Stimulated activated CD4-positive, alpha-beta T cell treated with anti-CD3 and anti-CD28 coated beads, TNF-alpha, amount 100 ng/mL, for 1 hour (primary cell): ENCODE measurements around the gene DNMBP.
"Not testable (repeated sequence)": the region's sequence is repeated elsewhere in the genome, so short reads cannot be mapped to it uniquely, and the experiment has no call there.

Experiments
- DNase-seq, 3 donors: peaks; one replicate each; pipeline ENCODE4 v3.0.0-alpha.2; 2020; ENCODE audit warnings: low read depth in 3 of 3, low spot score in 1 of 3

Gene DNMBP

DNA sequence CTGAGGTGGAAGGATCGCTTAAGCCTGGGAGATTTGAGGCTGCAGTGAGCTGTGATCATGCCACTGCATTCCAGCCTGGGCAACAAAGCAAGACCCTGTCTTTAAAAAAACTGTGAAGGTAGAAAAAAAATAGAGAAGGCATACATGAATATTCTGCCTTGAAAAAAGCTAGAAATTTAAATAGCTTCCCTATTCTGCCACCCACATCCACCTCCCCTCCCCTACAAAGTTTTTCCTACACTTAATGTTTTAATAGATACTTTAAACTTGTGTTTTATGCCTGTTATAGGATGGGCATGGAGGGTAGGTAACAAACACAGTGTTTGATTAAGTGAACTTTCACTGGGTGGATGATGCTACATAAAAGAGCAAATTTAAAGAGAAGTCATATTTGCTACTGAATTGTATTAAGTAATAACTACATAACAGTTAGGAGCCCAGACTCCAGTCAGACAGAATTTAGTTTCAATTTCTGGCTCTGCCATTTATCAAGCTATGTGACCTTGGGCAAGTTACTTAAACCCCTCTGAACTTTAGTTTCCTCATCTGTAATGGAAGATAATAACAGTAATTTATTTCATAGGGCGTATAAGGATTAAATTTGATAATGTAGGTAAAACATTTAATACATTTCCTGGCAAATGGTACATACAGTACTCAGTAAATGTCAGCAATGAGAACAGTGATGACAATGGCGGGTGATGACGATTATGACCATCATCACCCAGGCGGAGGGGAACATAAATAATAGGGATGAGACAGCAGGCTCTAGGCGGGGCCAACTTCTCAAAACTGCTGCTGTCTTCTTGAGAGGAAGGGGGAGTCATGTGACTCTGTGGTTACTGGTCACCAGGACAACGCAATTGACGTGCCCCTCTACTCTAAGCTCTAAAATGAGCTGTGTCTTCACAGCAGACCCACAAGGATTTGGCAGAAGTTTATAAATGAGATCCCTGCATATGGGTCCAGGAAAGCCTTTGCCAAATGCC lies 15.8 kb downstream of the DNMBP start:
- DNase-seq: peak in 1 of 3 donors; percentile 2

DNA sequence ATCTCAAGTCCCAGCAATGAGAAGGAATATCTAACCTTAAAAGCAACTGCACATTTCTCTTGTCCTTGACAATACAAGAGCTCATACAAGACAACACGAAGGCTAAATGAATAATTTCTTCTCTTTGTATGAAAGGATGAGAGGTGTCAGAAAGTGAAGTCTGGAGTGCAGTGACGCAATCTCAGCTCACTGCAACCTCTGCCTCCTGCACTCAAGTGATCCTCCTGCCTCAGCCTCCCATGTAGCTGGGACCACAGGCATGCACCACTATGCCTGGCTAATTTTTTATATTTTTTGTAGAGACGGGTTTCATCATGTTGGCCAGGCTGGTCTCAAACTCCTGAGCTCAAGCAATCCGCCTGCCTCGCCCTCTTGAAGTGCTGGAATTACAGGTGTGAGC lies 24.1 kb downstream of the DNMBP start:
- not testable (repeated sequence) for DNase-seq

DNA sequence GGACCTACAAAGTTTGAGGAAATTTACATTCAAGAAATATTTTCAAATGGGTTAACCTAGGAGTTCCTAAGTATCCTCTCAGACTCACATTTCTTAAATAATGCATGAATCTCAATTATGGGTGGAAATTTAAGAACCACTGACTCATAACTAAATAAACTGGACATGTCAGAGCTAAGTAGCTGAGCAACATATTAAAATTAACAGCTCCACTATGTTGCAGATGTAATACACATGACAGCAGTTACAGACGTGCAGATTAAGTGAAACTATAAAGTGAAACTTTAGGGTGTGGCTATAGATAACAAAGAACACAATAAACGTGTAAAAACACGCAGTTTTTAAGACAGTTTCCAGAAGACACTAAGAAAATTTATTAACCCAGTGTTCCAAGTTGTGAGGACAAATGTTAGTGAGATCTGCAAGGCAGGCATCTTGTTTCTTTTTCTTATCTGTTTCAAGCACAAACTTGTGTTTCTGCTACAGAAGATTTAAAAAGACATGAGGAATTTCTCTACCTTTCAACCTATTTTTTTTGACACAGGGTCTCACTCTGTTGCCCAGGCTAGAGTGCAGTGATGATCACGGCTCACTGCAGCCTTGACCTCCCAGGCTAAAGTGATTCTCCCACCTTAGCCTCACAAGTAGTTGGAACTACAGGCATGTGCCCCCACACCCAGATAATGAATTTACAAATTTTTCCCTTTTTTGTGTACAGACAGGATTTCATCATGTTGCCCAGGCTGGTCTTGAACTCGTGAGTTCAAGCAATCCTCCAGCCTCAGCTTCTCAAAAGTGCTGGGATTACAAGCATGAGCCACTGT lies 25.3 kb downstream of the DNMBP start:
- DNase-seq: no peak

DNA sequence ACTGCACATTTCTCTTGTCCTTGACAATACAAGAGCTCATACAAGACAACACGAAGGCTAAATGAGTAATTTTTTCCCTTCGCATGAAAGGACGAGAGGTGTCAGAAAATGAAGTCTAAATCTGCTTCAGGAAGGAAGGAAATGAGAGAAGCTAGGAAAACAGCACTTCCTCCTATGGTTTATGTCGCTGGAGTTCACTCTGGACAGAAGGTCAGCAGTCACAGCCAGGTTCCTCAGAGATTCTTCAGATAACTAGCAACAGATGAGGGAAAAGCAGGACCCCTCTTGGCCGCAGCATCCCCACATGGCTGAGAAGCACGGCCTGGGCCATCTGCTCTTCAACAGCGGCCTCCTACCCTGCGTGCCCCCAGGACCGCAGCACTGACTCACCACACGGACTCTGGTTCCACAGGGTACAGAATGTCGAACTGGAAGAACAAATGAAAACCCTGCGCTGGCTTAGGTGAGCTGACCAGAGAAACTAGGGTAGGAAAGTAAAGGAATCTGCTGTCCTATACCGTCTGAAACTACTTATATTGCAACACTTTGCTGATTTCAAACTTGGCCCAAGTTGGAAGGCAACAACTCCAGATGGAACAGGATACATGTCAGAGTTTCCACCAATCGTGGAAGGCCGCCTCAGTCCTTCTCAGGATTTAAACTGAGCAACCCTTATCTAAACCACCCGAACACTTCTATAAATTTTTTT lies 26.3 kb downstream of the DNMBP start:
- no peak for DNase-seq

DNA sequence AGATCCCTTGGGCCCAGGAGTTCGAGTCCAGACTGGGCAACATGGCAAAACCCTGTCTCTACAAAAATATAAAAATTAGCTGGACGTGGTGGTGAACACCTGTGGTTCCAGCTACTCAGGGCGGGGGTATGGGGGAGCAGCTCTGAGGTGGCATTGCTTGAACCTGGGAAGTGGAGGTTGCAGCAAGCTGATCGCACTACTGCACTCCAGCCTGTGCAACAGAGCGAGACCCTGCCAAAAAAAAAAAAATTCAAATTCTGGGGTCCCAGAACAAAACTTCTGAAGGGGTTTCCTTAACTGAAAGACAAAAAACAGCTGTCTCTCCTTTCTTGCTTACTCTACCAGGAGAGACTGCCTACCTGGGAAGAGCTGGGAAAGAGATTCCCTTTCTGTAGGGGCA lies 27.0 kb downstream of the DNMBP start:
- DNase-seq: no peak

DNA sequence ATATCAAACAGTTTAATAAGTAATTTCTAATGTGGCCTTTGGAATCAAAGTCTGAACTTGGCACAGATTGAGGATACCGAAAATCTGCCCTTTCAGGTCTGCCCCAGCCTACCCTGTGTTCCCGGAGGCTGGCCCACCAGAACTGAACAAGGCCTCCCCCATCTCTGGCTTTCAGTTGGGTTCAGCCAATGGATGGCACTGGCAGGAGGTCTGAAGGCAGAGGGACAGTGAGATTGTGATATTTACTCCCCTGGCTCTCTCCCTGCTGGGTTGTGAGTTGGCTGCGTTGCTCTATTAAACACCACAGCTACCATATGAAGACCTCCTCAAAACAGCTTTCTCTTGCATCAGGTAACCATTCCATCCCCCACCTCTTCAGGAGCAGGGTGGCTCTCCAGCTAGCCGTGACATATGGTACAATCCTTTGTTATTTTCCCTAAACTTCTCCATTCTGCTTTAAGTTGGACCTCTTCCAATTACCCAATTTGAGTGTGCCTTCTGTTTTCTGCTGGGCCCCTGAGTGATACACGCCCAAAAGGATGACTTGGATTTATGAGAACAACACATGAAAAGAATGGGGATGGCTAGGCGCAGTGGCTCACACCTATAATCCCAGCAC lies 28.1 kb downstream of the DNMBP start:
- DNase-seq: no peak

DNA sequence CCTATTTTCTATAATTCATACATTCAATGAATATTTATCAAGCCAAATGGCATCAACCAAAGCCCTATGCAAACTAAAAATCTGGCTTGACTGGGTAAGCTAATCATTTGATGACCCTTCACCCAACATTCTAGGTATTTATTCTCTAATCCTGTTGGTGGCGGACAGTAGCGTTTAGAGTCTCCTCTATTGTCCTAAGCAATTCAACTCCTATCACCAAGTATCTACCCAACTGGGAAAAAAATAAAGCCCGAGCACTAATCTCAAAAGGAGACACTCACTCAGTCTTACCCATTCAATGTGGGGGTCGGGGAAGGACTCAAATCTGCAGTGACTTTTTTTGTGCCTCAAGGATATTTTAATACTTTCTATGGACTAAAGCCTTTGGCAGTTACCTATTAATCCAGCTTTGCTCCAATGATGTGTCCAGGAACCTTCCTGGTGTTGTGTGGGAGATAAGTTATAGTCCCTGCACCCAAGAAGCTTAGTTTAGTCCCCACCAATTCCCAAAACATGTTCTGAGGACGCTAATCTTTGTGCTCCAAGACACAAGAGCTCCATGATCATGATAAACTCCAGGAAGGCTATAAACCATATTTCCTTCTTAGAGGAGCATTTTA lies 30.6 kb downstream of the DNMBP start:
- no peak for DNase-seq

DNA sequence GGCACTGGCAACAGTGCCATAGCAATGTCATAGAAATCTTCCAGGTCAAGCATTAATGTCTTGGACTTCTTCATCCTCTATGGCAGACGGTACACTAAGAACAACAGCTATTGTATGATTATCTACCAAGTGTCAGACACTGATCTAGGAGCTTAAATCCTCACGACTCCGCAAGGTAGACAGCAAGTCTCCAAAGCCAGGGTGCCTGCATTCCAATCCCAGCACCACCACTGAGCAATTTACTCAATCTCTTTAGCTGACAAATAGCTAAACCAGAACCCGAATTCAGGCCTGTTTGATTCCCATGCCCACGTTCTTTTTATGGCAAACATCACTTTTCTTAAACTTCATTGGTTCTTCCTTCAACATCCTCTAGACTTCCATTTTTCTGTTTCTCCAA lies 31.8 kb downstream of the DNMBP start:
- DNase-seq: no peak

DNA sequence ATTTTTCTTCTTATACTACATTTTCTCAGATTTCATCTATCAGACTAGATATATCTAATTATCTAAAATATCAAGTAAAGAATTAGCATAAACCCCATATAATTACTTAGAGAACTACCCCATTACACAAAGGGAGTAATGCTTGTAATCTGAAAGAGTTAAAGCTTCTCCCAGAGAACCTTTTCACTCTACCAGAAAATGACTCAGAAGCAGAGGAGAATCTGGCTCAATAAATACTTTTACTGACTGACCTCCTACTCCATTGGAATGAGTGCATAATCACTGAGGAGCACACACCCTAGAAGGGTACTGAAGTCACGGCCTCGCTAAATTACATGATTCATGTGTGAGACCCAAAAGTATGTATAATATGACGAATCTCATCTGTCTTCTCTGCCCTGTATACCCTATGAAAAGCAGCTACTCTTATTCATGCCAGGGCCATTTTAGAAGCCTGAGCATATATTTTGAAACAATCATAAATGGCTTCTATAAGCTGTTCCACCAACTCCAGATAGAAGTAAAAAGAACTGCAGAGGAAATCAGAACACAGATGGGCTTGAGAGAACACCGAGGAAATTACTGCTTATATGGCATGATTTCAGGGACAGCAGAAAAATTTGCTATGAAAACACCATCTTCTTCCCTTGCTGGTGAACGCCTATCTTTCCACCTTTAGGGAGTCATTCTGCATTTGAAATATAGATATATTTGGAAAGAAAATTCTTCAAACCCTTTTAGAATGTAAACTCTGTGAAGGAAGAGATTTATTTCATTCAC lies 32.7 kb downstream of the DNMBP start:
- DNase-seq: no peak

DNA sequence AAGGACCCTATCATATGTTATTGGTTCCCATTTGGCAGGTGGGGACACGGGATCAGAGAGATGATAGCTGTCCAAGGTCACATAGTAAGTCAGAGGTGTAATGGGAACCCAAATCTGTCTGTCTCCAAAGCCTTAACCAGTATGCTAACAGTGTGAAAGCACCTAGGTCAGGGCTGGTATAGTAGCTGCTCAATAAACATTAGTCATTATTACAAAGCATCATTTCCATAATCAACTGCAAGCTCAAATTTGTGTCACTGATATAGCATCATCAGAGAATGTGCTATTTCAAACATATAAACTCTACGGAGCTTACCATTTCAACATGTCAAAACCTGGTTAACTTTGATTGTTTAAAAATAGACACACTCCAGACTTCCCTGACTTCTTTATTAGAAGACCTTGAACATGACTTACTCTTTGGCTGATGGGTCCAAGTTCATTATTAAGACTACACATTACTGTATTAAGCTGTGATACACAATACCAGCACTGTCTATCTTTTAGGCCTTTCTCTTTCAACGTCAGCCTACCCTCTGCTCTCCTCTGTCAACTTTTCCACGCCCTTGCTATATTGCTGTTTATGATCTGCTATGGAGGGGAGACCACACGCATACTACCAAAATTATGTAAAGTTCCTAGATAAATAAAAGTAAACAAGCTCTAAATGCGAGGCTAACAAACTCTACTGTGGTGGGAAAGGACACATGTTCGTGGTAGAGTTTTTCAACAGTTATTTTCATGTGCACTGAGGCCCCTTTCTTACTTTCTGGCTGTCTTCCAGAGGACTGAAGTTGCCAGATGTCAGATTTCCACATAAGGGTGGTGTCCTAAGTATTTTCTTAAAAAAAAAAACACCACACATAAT lies 33.6 kb downstream of the DNMBP start:
- no peak for DNase-seq

DNA sequence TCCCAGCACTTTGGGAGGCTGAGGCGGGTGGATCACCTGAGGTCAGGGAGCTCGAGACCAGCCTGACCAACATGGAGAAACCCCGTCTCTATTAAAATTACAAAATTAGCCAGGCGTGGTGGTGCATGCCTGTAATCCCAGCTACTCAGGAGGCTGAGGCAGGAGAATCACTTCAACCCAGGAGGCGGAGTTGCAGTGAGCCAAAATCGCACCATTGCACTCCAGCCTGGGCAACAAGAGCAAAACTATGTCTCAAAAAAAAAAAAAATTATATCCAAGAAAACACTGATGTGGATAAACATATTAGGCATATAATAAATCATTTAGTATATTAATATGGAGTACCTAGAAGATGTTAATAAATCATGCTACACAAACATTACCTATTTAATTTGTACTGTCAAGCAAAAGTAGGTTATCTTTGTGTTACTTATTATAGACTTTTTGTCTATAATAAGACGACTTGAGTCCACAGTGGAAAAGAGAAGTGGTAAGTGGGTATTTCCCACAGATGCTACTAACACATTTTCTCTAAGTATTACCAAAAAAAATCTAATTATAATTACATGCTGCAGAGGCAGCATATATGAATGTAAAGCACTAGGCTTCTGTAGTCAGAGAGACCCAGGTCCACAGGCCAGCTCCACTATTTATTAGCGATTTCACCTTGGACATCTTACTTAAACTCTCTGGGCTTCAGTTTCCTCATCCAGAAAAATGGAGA lies 34.5 kb downstream of the DNMBP start:
- DNase-seq: no peak

DNA sequence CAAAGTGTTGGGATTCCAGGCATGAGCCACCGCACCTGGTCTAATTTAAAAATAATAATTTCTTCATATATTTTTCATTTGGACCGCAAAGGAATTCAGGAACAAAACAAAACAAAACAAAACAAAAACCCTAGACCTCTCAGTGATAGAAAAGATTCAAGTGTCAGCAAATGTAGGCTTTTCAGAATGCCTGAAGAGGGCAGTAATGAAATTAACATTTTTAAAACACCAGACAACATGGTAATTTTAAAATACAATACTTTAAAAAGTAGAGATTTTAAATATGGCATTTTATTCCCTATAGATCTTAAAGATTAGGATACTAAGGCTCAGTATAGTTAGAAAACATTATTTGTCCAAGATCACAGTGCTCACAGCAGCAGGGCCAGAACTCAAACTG lies 36.6 kb downstream of the DNMBP start:
- no peak for DNase-seq

DNA sequence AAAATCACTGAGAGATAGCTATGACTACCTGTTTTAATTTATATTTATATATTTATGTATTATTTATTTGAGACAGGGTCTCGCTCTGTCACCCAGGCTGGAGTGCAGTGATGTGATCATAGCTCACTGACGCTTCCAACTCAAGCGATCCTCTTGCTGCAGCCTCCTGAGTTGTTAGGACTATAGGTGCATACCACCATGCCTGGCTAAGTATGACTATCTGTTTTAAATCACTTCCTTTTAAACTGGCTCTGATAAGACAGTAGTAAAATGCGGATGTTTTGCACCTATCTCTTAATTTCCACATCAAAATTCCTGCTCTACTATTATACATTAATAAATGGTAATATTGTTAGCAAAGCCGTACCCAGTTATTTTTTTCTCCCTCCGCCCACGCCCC lies 41.8 kb downstream of the DNMBP start:
- DNase-seq: no peak

DNA sequence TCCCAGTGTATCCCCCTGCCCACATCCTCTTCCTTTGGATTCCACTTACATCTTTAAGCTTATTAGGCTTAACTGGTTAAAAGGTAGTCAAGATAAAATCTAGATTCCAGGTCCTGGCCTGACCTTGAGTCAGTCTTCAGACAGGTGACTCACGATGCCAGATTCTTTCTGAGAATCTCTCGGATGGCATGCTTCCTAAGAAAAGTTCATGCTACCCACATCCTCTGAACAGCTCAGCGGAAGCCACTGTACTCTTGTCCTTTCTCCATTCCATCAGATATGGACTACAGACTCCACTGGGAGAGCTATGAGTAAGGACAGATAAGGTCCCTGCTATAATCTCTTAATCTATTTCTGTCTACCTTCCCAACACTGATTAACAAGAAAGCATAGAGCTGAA lies 43.4 kb downstream of the DNMBP start:
- no peak for DNase-seq

DNA sequence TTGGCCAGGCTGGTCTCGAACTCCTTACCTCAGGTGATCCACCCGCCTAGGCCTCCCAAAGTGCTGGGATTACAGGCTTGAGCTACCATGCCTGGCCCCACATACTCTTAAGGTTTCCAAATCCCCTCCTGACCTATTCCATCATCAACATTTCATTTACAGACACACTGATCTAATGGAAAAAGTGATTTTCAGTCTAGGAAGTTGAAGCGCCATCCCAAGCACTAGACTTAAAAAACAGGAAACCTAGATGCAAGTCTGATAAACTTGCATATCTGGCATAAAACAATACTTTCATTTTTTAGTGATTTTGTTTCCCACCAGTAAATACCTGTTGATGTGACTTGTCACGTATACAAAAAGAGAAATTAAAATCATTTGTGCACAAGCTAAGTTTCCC lies 44.0 kb downstream of the DNMBP start:
- DNase-seq: no peak

DNA sequence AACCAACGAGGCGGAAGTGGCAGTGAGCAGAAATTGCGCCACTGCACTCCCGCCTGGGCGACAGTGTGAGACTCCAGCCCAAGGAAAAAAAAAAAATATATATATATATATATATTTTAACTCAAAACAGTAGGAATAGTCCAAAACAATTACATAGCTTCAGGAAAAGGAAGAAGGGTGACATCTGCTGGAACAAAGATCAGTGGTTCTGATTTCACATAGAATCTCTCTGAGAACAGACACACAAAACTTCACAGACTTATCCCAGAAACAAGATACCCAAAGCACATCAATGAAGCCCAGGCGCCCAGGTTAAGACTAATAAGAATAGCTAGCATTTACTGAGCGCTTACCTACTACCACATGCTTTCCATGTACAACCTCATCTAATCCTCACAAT lies 45.0 kb downstream of the DNMBP start:
- DNase-seq: no peak

DNA sequence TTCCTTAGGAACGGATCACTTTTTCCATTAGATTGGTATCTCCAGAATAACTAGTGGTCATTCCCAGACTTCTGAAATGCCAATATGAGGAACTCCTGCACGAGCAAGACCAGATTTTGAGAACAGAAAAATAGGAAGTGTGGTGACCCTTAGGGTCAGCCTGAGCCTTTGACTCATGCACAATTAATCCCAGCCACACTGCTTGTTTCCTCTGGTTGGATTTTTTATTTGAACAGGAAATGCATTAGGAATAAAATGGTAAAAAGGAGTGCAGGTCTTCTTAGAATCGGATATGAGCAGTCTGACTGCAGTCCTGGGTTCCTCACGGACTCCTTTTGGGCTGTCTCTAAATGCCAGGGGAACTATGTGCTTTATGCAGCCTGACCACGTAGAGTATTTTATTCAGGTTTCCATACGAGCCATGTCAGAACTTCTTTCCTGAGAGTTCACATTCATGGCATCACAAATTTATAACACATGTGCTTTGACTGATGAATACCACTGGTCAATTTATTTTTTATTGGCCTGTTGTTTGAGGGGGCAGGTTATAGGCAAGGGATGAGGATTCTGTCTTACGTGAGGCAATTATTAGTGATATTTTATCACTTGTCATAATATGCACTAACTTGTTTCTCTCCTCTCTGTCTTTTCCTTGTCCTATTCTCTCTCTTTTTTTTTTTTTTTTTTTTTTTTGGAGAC lies 46.1 kb downstream of the DNMBP start:
- not testable (repeated sequence) for DNase-seq

DNA sequence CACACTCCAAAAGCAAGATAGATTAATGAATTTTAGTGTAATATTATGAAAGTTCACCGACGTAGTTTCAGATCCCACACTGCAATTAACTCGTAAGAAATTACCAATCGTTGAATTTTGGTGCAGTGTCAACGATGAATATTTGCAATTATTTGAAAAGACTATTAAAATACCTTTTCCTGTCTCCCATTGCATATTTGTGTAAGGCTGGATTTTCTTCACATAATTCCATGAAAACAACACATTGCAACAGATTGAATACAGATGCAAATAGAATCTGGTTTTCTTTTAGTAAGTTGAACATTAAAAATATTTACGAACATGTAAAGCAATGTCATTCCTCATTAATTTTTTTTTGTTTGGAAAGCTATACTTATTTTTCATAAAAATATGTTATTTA lies 50.9 kb downstream of the DNMBP start:
- DNase-seq: no peak
